HTERT RPE-1 (cell line): ENCODE results near the gene POU5F1.
"Not testable (repeated sequence)": the region's sequence is repeated elsewhere in the genome, so short reads cannot be mapped to it uniquely, and the experiment has no call there.

ENCODE experiments used
- in situ Hi-C: fragments of 300-500 bp; cut with MboI; formaldehyde crosslinking; loops from 4 replicates; pipeline ENCODE4 v1.14.3; 2020; ENCODE audit warnings: low sequenced_read_pairs

Gene POU5F1

GRCh38 chr6:31170600-31170881, at the start of gene POU5F1:
POU5F1 (minus strand) TSS chr6:31170682; CDS start chr6:31170620, 62 bp downstream.
- in situ Hi-C loops, result no loop called here

- in situ Hi-C loops, result no loop called here
Observed at GRCh38 chr6:31216208-31216898, 45.9 kb upstream of the POU5F1 start.

GRCh38 chr6:31215216-31215615, 44.7 kb upstream of the POU5F1 start:
- in situ Hi-C loops, result not testable (repeated sequence)

GRCh38 chr6:31214516-31214915, 44.0 kb upstream of the POU5F1 start:
- in situ Hi-C loops, result no loop called here

GRCh38 chr6:31210741-31211532, 40.5 kb upstream of the POU5F1 start:
- in situ Hi-C loops, result no loop called here

GRCh38 chr6:31210123-31210522, 39.6 kb upstream of the POU5F1 start:
- in situ Hi-C loops, result no loop called here

- in situ Hi-C loops, result no loop called here
Observed at GRCh38 chr6:31209137-31209536, 38.7 kb upstream of the POU5F1 start.

- in situ Hi-C loops, result no loop called here
Observed at GRCh38 chr6:31208506-31208905, 38.0 kb upstream of the POU5F1 start.

- in situ Hi-C loops, result no loop called here
Observed at GRCh38 chr6:31205638-31206037, 35.2 kb upstream of the POU5F1 start.

GRCh38 chr6:31204751-31205145, 34.3 kb upstream of the POU5F1 start:
- in situ Hi-C loops, result no loop called here

GRCh38 chr6:31203345-31203979, 33.0 kb upstream of the POU5F1 start:
- in situ Hi-C loops, result no loop called here

GRCh38 chr6:31202259-31203166, 32.0 kb upstream of the POU5F1 start:
- in situ Hi-C loops, result no loop called here

GRCh38 chr6:31199105-31199452, 28.6 kb upstream of the POU5F1 start:
- in situ Hi-C loops, result not testable (repeated sequence)

- in situ Hi-C loops, result no loop called here
Observed at GRCh38 chr6:31197559-31198305, 27.2 kb upstream of the POU5F1 start.

GRCh38 chr6:31196251-31197022, 26.0 kb upstream of the POU5F1 start:
- in situ Hi-C loops, result not testable (repeated sequence)

- in situ Hi-C loops, result not testable (repeated sequence)
Observed at GRCh38 chr6:31195308-31195979, 25.0 kb upstream of the POU5F1 start.

GRCh38 chr6:31194061-31194834, 23.8 kb upstream of the POU5F1 start:
- in situ Hi-C loops, result no loop called here

GRCh38 chr6:31193206-31193605, 22.7 kb upstream of the POU5F1 start:
- in situ Hi-C loops, result no loop called here
